Ramos (cell line): ENCODE data around the gene SRC.

ENCODE experiments used
- in situ Hi-C: fragments of 300-500 bp; cut with MboI; formaldehyde crosslinking; loops from one replicate; pipeline ENCODE4 v1.14.3; 2022; ENCODE audit warnings: low sequenced_read_pairs; ENCODE audit not compliant: unreplicated experiment

Gene SRC

DNA sequence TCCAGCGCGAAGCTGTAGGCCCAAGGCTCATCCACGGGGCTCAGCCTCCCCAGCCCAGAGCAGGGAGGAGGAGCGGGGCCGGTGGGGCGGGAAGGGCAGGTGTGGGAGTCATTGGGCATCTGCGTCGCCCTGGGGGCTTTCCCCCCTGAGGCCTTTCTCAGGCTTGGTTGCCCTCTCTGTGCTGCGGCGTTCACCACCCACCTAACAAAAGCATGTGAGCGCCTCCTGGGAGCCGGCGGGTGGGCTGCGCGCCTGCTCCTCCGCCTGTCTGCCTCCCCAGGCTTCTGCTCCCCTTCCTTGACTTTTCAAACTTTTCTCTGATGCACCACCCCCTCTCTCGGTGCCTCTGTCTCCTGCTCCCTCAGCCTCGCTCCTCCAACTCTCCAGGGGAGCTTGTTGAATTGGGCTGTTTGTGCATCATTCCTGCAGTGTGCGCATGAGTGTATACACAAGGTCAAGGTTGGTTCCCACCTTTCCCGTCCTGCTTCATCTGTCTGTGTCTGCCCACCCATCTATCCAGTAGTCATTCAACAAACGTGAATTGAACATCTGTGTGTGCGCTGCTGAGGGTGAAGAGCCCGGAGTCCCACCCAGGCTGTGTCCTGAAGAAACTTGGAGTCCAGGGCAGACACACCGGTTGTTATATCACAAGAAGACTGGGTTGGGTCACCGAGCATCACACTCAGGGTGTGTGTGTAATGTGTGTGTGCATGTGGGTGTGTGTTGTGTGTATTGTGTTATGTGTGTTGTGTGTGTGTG lies 92.7 kb downstream of the SRC start:
- in situ Hi-C loops: no loop called here

- in situ Hi-C loops: no loop called here
Observed at GRCh38 chr20:37439223-37439933, 93.4 kb downstream of the SRC start.

- in situ Hi-C loops: no loop called here
Observed at GRCh38 chr20:37441023-37441422, 95.1 kb downstream of the SRC start.

- in situ Hi-C loops: no loop called here
Observed at GRCh38 chr20:37442547-37442946, 96.6 kb downstream of the SRC start.

DNA sequence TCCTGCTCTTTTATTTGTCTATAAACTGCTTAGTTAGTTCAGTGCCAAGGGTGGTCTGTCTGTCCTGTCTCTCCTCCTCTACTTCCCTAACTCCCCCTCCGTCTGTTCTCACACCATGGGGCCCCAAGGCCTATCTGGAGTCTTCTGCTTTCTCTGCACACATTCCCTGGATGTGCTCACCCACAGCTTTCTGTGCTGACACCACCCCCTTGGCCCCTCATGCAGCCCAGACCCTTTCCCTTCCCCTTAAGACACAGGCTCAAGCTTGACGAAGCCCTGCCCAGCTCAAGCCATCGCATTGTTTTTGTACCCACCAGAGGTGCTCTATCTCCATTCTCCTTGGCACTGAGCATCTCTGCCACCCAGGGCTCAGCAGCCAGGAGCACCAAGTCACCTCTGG lies 97.0 kb downstream of the SRC start:
- in situ Hi-C loops: no loop called here

- in situ Hi-C loops: no loop called here
Observed at GRCh38 chr20:37443596-37443995, 97.7 kb downstream of the SRC start.

- in situ Hi-C loops: no loop called here
Observed at GRCh38 chr20:37445041-37445440, 99.1 kb downstream of the SRC start.

GRCh38 chr20:37446286-37447032 lies 100.5 kb downstream of the SRC start:
- in situ Hi-C loops: no loop called here

GRCh38 chr20:37447688-37448087 lies 101.7 kb downstream of the SRC start:
- in situ Hi-C loops: no loop called here

DNA sequence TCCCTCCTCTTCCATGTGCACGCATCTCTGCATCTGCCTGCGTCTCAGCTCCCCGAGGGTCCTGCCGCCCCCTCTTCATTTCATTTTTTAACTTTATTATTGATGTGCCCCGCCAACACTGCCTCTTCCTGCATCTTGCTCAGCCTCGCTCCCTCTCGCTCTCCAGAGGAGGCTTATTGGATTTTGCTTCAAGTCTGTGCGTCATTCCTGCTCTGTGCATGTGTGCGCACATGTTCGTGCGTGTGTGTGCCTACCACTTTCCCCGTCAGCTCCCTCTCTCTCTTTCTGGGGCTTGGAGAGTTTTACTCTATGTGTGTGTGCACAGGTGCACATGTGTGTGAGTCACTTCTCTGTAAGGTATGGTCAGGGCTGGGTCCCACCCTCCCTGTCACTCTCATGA lies 103.3 kb downstream of the SRC start:
- in situ Hi-C loops: no loop called here

DNA sequence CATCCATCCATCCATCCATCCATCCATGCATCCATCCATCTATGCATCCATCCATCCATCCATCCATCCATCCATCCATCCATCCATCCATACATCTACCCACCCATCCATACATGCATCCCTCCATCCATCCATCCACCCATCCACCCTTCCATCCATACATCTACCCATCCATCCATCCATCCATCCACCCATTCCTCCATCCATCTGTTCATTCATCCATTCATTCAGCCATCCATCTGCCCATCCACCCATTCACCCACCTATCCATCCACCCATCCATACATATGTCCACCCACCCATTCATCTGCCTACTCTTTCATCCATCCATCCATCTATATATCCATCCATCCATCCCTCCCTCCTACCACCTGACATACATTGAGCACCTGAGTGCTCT lies 104.4 kb downstream of the SRC start:
- in situ Hi-C loops: no loop called here

GRCh38 chr20:37451616-37452015 lies 105.7 kb downstream of the SRC start:
- in situ Hi-C loops: no loop called here

- in situ Hi-C loops: no loop called here
Observed at GRCh38 chr20:37452236-37452635, 106.3 kb downstream of the SRC start.

GRCh38 chr20:37453288-37453687 lies 107.3 kb downstream of the SRC start:
- in situ Hi-C loops: no loop called here

GRCh38 chr20:37453836-37454235 lies 107.9 kb downstream of the SRC start:
- in situ Hi-C loops: no loop called here

DNA sequence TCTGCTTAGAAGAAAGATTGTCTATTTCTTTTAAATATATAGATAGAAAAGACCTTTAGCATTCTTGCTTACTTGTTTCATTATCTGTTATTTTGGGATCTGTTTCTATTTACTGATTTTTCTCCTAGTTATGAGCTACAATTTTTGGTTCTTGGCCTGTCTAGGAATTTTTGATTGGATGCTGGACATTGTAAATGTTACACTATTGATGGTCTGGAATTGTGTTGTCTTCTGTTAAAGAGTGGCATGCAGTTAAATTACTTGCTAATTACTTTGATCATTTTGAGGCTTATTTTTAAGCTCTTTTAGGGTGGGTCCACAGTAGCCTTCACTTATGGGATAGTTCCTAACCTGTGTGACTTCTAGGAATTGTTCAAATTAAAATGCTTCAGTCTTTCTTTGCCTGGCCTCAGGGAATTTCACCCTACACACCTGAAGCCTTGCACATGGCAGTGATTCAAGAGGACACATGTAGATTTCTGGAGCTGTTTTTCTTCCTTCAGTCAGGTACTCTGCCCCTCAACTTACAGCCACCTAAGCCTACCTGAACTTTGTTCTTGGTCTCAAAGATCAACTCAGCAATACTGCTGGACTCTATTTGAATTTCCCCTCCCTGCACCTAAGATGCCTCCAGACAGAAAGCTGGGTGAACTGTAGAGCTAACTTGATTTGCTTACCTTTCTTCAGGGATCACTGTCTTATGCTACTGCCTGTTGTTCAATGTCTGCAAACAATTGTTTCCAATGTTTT lies 108.9 kb downstream of the SRC start:
- in situ Hi-C loops: no loop called here
